CD4-positive, alpha-beta T cell (primary cell): Measurements from ENCODE around the gene SRRM5. TPM values are rescaled to one million over a fixed set of nuclear protein-coding genes. Genes with fewer than 3 reads are reported as not detected.
A peak's percentile ranks its signal among the peaks of the same experiment; 100 is the strongest.

Experiments
- ATAC-seq: fragments of 200-7000 bp; cut with Tn5 transposase; one replicate; pipeline ENCODE4 v1.10.0; 2022; ENCODE audit warnings: mild to moderate bottlenecking; ENCODE audit not compliant: poor library complexity
- CTCF ChIA-PET: fragments of 350-600 bp; sonication (Branson Sonifier 250); formaldehyde crosslinking; loops from one replicate; lab custom pipeline; 2021; ENCODE audit warnings: antibody characterized with exemption, inconsistent platforms; lab: Charles Lee
- POLR2A ChIA-PET: fragments of 350-600 bp; sonication (Branson Sonifier 250); formaldehyde crosslinking; loops from one replicate; lab custom pipeline; 2021; ENCODE audit warnings: antibody characterized with exemption, inconsistent platforms; lab: Charles Lee
- DNase-seq, 14 experiments: peaks; one replicate each; pipeline ENCODE4 v3.0.0-alpha.2; 2013 to 2020; ENCODE audit warnings: mixed read lengths in 2 of 14
- H3K27ac ChIP-seq, 2 donors: one replicate each; pipeline versions ENCODE4 v1.5.1 to v1.7.0; 2013; ENCODE audit warnings: low read length in 2 of 2, low read depth in 1 of 2, mild to moderate bottlenecking in 1 of 2
- H3K27me3 ChIP-seq, 2 experiments: 1 replicate in 1 of 2; 2 replicates in 1 of 2; pipeline versions ENCODE4 v1.6.1 to v1.7.0; 2013; ENCODE audit warnings: low read length in 2 of 2, control low read depth in 1 of 2, mild to moderate bottlenecking in 1 of 2, moderate library complexity in 1 of 2; ENCODE audit not compliant: insufficient read depth in 2 of 2, control insufficient read depth in 1 of 2
- H3K36me3 ChIP-seq: one replicate; pipeline ENCODE4 v1.6.1; 2013; ENCODE audit warnings: low read length, control low read depth; ENCODE audit not compliant: insufficient read depth
- H3K4me1 ChIP-seq: one replicate; pipeline ENCODE4 v1.6.1; 2013; ENCODE audit warnings: low read length, control low read depth; ENCODE audit not compliant: insufficient read depth
- H3K4me3 ChIP-seq: one replicate; pipeline ENCODE4 v1.5.1; 2013; ENCODE audit warnings: mild to moderate bottlenecking, low read length, moderate library complexity
- H3K9me3 ChIP-seq, 2 experiments: 1 replicate in 1 of 2; 2 replicates in 1 of 2; pipeline versions ENCODE4 v1.6.1 to v1.7.0; 2013; ENCODE audit warnings: low read length in 2 of 2, mild to moderate bottlenecking in 2 of 2, control low read depth in 1 of 2, moderate library complexity in 1 of 2; ENCODE audit not compliant: control insufficient read depth in 1 of 2, insufficient read depth in 1 of 2
- H3K27ac Mint-ChIP-seq: one replicate; pipeline ENCODE4 v1.8.0; 2020; ENCODE audit warnings: mixed read lengths
- H3K27me3 Mint-ChIP-seq: one replicate; pipeline ENCODE4 v1.8.0; 2021; ENCODE audit warnings: mixed read lengths
- H3K36me3 Mint-ChIP-seq: one replicate; pipeline ENCODE4 v1.8.0; 2021; ENCODE audit warnings: low read depth, mixed read lengths
- H3K4me1 Mint-ChIP-seq: one replicate; pipeline ENCODE4 v1.8.0; 2021; ENCODE audit warnings: low read depth, mixed read lengths
- H3K4me3 Mint-ChIP-seq: one replicate; pipeline ENCODE4 v1.8.0; 2020; ENCODE audit warnings: mild to moderate bottlenecking, mixed read lengths
- H3K9me3 Mint-ChIP-seq: one replicate; pipeline ENCODE4 v1.8.0; 2020; ENCODE audit warnings: mixed read lengths
- CTCF ChIP-seq: fragments of 200-600 bp; IDR thresholded peaks from one replicate; pipeline ENCODE4 v1.8.0; 2022; ENCODE audit warnings: antibody characterized with exemption, mild to moderate bottlenecking
- intact Hi-C, 2 experiments: fragments of 100-400 bp; cut with DNase I in 1 of 2; cut with micrococcal nuclease in 1 of 2; formaldehyde crosslinking; loops; one replicate each; pipeline versions ENCODE4 v1.15.1 to v1.9.0; 2023 to 2025; cut with DNase I, micrococcal nuclease
- total RNA-seq, 174 experiments: library from RNA in 2 of 174; stranded (reverse) in 2 of 174; gene quantifications; one replicate each; pipeline ENCODE4 v1.2.3 and lab custom pipeline; 2021 to 2026

The SRRM5 gene
- total RNA-seq, 2 experiments from 2014 or later: 0.25 to 0.56 TPM

GRCh38 chr19:43563816-43564457, 48.0 kb upstream of the SRRM5 start:
- Histone ChIP-seq H3K4me1 (peaks cover 50% of the 10 kb centered on the region), H3K27ac (peak overlapping the region; percentile 82 to 93), H3K4me3 (no peak overlapping the region), H3K27me3 (no peaks in the 10 kb centered on the region), H3K36me3 (peaks cover 8% of the 10 kb centered on the region), H3K9me3 (no peaks in the 10 kb centered on the region)
- peaks cover 62% of the 10 kb centered on the region for H3K4me1 Mint-ChIP-seq
- no peaks in the 10 kb centered on the region for H3K27me3 Mint-ChIP-seq
- peak overlapping the region; percentile 96 for H3K27ac Mint-ChIP-seq
- TF ChIP-seq CTCF: no peak
- H3K36me3 Mint-ChIP-seq: peaks cover 29% of the 10 kb centered on the region
- POLR2A ChIA-PET: interaction anchor here (1.1 to 6.4 kb wide), 3 partner anchors 9 to 32 kb away, joined by 3 to 40 read pairs (median 5); partner anchors contain the start of genes IRGQ and ZNF576
- DNase-seq: no peak
- intact Hi-C loops: loop anchor here in 1 of 2 experiments (5.0 kb wide), 1 partner anchor 37 kb away; the partner anchor contains the start of gene ETHE1
- CTCF ChIA-PET: interaction anchor here (1.1 to 6.0 kb wide), 2 partner anchors 9 to 31 kb away, joined by 5 to 31 read pairs; partner anchors contain the start of genes IRGQ and ZNF576
- ATAC-seq: no peak
- H3K9me3 Mint-ChIP-seq: no peaks in the 10 kb centered on the region
- peak overlapping the region; percentile 28 for H3K4me3 Mint-ChIP-seq

DNA sequence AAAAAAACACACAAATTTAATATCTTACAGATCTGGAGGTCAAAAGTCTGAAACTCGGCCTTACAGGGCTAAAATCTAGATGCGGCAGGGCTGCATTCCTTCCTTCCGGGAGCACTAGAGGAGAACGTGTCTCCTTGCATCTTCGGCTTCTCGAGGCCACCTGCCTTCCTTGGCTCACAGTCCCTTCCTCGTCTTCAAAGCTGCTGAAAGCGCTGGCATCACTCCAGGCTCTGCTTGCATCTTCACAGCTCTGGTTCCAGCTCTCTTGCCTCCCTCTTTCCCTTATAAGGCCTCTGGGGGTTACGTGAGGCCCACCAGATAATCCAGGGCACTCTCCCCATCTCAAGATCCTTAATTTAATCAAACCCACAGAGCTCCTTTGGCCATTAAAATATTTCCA, 47.1 kb upstream of the SRRM5 start:
- no peak overlapping the region for H3K4me3 ChIP-seq
- H3K27me3 ChIP-seq: no peaks in the 10 kb centered on the region
- H3K9me3 ChIP-seq: no peaks in the 10 kb centered on the region
- H3K27me3 Mint-ChIP-seq: no peaks in the 10 kb centered on the region
- H3K27ac Mint-ChIP-seq: peak overlapping the region; percentile 96
- H3K9me3 Mint-ChIP-seq: no peaks in the 10 kb centered on the region
- no peak overlapping the region for H3K27ac ChIP-seq
- CTCF ChIA-PET: interaction anchor here (0.6 to 1.3 kb wide), 3 partner anchors 10 to 54 kb away, joined by 3 to 5 read pairs (median 5); no protein-coding TSS in a partner anchor
- peaks cover 8% of the 10 kb centered on the region for H3K36me3 ChIP-seq
- TF ChIP-seq CTCF: no peak
- peak in 1 of 14 experiments; percentile 23 for DNase-seq
- H3K36me3 Mint-ChIP-seq: peaks cover 24% of the 10 kb centered on the region
- POLR2A ChIA-PET: interaction anchor here (0.6 to 6.4 kb wide), 5 partner anchors 9 to 64 kb away, joined by 3 to 40 read pairs (median 4); partner anchors contain the start of genes IRGQ, PHLDB3 and ZNF576
- H3K4me3 Mint-ChIP-seq: peak overlapping the region; percentile 23
- H3K4me1 ChIP-seq: peaks cover 50% of the 10 kb centered on the region
- peaks cover 61% of the 10 kb centered on the region for H3K4me1 Mint-ChIP-seq
- intact Hi-C loops: loop anchor here in 1 of 2 experiments (5.0 kb wide), 1 partner anchor 37 kb away; the partner anchor contains the start of gene ETHE1
- ATAC-seq: no peak

GRCh38 chr19:43569657-43570056, 42.2 kb upstream of the SRRM5 start:
- Histone ChIP-seq H3K27ac (no peak overlapping the region), H3K4me3 (no peak overlapping the region), H3K4me1 (peaks cover 17% of the 10 kb centered on the region), H3K9me3 (no peaks in the 10 kb centered on the region), H3K36me3 (no peaks in the 10 kb centered on the region), H3K27me3 (no peaks in the 10 kb centered on the region)
- CTCF ChIA-PET: interaction anchor here (0.7 kb wide), 1 partner anchor 14 kb away, joined by 4 read pairs; no protein-coding TSS in a partner anchor
- peak overlapping the region; percentile 52 for H3K27ac Mint-ChIP-seq
- no peak overlapping the region for H3K4me3 Mint-ChIP-seq
- no peaks in the 10 kb centered on the region for H3K9me3 Mint-ChIP-seq
- peaks cover 43% of the 10 kb centered on the region for H3K4me1 Mint-ChIP-seq
- no peaks in the 10 kb centered on the region for H3K27me3 Mint-ChIP-seq
- no peak for ATAC-seq
- POLR2A ChIA-PET: no interaction called here
- intact Hi-C loops: no loop called here
- H3K36me3 Mint-ChIP-seq: peaks cover 16% of the 10 kb centered on the region
- no peak for TF ChIP-seq CTCF
- DNase-seq: no peak
